ENCODE measurements around the gene CDC37L1.

The CDC37L1 gene

DNA sequence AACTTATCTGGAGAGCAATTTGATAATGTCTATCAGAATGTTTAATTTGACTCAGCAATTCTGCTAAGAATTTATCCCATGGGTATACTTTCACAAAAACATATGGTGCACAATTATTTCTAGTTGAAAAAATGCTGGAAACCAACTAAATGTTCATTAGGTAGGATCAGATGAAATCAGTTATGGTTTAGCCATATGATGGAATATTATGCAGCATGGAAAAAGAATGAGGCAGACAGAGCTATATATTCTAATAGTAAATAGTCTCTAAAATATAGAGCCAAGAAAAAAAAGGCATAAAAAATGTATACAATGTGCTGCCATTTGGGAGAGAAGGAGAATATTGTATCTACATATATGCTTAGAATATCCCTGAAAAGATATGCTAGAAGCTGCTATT lies 9.5 kb upstream of the CDC37L1 start:
- no peak for DNase-seq

GRCh38 chr9:4670591-4670990 lies 8.8 kb upstream of the CDC37L1 start:
- DNase-seq = no peak

DNA sequence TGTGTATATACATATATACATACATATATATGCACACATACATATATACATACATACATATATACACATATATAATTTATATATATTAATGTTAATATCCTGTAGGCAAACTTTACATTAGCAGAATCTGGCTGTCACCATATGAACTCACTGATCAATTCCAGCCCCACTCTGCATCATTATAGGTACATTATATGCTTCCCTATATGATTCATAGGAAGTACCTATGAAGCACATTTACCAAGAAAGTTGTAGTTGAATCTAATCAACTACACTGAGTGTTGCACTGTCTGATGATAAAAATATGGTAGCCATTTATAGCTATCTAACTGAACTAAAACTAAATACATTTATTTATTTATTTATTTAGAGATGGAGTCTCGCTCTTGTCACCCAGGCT lies 7.6 kb upstream of the CDC37L1 start:
- no peak for DNase-seq

GRCh38 chr9:4674783-4675182 lies 4.6 kb upstream of the CDC37L1 start:
- DNase-seq = no peak

DNA sequence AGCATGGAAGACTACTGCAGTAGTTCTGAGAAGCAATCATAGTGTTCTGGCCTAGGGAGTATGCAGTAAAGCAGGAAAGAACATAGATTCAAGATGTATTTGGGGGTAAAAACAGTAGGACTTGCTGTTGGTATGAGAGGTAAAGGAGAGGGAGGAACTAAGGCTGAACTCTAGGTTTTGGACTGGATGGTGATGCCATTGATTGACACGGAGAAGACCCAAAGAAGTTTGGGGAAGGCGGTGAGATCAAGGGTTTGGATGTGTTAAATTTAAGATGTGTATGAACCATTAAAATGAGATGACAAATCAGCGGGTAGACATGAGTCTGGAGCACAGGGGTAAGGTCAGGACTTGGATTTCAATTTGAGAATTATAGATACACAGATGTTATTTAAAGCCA lies 2.0 kb upstream of the CDC37L1 start:
- DNase-seq = no peak

DNA sequence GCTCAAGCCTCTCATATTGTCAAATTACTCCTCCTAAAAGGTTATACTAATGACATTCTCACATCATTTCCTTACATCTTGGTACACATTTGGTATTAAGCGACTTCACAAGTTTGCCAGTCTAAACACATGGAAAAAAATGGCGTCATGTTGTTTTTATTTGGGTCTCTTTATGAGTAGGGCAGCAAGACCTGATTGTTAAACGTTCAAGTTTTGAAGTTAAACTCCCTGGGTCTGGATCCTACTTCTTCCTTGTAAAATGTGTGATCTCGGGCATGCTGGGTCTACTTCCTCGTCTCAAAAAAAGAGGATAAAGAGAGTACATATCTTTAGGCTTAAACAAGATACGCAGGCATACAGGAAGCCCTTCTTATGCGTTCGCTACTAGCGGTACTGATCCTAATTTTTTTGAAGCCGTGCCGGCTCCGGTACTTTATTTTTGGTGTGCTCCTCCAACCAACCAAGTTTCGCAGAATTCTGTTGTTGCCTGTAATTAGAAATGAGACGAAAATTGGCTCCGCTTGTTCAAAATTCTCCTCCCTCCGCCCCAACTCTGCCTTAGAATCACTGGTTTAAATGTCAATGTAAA lies 596 bp upstream of the CDC37L1 start:
- DNase-seq = no peak

DNA sequence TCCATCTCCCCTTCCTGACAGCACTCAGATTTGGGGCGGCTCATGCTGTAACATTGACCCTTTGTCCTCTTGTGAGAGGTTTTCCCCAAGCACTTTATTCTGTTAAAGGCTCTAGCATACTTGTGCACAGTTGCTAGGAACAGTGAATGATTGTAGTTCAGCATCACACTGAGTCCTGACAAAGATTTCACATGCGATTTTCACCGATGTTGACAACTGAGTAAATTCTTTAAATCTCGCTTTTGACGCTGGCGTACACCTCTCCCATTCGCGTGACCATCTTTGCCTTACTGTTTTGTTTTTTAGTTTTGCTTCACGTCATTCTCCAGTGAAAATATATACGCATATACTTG lies 780 bp downstream of the CDC37L1 start:
- DNase-seq = no peak

DNA sequence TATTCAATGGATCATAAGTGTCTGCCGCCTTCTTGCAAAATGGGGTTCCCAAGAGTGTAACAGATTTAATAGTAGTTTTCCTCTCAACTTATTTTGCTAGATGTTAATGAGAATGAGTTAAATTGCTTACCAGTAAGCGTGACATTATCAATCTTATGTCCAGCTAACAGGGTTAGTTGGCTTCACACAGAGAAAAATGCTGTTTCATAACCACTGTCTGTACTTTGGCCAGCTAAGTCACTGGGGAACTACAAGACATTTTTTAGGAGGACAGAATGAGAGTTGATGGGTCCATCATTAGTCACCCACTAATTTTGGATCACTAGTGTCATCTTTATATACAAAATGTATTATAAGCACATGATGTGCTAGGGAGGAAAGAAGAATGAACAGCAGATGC lies 1.4 kb downstream of the CDC37L1 start:
- DNase-seq = no peak

DNA sequence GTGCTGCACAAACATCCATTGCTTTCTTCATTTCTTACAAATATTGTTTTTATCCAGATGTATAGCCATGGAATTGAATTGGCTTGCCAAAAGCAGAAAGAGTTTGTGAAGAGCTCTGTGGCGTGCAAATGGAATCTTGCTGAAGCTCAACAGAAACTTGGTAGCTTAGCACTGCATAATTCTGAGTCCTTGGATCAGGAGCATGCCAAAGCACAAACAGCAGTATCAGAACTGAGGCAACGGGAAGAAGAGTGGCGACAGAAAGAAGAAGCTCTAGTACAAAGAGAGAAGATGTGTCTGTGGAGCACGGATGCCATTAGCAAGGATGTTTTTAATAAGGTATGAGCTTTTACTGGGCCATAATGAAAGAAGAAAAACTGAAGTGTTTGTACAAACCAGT lies 5.5 kb downstream of the CDC37L1 start:
- no peak for DNase-seq

GRCh38 chr9:4686112-4686511 lies 6.7 kb downstream of the CDC37L1 start:
- no peak for DNase-seq

DNA sequence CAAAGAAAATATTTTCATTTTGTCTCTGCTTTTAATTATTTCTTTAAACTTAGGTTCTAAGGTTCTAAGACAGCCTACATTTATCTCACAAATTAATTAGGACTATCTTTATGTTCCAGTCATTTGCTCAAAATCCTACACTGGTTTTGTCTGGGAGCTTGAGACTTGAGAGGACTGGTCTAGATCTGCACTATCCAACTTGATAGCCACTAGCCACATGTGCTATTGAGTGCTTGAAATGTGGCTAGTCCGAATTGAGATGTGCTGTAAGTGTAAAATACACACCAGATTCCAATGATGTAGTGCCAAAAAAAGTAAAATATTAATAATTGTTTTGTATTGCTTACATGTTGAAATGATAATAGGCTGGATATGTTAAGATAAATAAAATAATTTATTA lies 7.2 kb downstream of the CDC37L1 start:
- DNase-seq = no peak

- DNase-seq = no peak
Observed at GRCh38 chr9:4689021-4689420, 9.7 kb downstream of the CDC37L1 start.

GRCh38 chr9:4689687-4690104 lies 10.3 kb downstream of the CDC37L1 start:
- DNase-seq = no peak

DNA sequence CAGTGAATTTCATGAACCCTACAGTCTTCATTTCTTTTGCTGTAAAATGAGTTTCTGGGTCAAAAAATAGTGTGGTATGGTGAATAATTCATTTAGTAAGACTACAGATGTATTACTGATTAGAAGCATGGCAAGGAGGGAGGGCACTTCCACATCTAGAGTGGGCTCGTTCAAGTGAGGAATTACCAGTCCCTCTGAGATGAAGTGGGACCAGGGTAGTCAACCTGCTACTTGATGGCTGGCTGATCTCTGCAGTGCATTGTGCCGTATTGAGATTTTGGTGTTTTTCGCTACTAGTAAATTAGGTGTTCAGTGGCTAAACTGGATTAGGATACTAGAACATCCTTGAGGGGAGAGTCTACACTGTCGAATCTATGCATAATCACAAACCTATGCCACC lies 10.8 kb downstream of the CDC37L1 start:
- DNase-seq = no peak

DNA sequence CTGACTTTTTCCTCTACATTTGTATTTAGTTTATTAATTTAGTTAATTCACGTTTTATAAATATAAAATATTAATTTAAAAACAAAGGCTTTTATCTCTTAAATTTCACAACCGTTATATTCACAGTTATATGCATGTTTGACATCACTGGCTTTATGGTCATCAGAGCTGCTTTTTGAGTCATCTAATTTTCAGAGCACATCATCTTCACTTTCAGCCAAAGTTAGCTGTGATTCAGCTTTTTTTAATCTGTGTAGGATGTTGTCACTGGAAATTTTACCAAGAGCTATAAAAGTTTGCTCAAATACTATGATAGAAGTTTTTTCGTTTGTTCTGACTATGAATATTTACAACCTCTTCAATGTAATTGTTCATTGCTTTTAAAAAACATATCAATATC lies 12.4 kb downstream of the CDC37L1 start:
- no peak for DNase-seq

DNA sequence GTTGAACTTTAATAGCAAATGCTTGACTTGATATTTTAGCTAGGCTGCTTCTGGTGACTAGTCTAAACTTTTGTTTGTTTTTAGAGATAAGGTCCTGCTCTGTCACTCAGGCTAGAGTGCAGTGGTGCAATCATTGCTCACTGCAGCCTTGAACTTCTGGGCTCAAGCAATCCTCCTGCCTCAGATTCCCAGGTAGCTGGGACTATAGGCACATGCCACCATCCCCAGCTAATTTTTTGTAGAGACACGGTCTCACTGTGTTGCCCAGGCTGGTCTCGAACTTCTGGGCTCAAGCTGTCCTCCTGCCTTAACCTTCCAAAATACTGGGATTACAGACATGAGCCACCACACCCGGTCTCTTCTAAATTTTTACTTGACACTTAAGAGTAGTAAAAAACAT lies 20.7 kb downstream of the CDC37L1 start:
- no peak for DNase-seq

DNA sequence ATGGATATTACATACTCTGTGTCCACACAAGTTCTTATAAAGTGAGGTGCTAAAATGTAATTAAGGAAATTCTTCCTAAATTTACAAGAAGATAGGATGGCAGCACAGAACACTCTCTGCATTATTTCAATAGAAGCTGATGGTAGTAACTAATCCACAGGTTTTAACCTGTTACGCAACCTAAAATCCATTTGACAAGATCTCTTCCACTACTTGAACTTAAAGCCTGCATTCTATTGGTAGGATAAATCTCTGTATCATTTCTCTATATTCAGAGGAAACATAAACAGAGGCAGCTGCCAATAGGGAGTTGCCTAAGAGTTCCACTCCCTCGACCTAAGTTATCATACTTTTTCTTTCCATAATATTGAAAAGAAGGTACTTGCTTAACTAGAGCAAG lies 21.6 kb downstream of the CDC37L1 start:
- no peak for DNase-seq

DNA sequence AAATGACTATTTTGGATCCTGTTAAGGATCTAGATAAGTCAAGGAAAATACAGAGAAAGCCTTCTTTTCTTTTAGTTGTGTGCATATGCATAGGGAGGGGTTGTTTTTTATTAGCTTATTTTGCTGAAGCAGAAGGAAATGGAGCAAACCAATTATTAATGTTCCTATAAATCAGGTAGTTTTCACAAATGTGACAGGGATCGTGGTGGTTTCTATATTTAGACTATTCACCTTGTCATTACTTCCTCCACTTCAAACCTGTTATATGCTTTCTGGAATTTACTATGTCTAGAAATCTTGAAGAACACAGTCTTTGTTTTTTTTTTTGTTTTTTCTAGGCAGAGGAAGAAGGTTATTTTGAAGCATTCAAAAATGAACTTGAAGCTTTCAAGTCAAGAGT lies 22.2 kb downstream of the CDC37L1 start:
- no peak for DNase-seq

DNA sequence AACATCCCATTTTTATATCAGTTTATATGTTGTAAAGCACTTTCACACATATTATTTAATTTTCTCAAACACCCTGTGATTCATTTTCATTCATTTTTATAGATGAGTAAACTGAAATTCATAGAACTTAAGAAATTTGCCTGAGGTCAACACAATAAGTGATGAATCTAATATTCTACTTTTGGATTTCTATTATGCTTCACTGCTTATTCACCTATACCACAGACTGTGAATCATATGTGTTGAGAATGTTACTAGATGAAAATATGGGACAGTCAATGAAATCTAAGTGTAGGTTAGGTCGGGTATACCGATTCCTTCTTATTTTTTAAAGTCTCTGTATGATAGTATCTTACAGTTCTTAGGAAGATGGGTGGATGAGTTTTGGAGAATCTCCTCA lies 24.8 kb downstream of the CDC37L1 start:
- DNase-seq = no peak

DNA sequence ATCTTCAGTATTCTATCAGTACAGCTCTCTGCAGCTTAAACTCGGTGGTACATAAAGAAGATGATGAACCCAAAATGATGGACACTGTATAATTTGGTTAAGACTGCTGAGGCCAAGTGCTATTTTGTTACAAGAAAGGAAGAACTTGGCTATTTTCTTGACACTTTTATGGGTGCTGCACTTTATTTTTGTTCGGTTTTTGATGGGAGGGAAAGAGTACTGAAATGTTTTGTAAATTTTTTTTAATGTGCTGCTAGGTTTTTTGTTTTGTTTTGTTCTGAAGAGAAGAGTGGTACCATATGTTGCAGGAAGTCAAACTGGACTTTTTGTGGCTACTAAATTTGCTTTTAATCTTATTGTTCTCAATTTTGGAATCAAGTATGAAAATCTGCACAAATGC lies 26.7 kb downstream of the CDC37L1 start:
- DNase-seq = no peak

DNA sequence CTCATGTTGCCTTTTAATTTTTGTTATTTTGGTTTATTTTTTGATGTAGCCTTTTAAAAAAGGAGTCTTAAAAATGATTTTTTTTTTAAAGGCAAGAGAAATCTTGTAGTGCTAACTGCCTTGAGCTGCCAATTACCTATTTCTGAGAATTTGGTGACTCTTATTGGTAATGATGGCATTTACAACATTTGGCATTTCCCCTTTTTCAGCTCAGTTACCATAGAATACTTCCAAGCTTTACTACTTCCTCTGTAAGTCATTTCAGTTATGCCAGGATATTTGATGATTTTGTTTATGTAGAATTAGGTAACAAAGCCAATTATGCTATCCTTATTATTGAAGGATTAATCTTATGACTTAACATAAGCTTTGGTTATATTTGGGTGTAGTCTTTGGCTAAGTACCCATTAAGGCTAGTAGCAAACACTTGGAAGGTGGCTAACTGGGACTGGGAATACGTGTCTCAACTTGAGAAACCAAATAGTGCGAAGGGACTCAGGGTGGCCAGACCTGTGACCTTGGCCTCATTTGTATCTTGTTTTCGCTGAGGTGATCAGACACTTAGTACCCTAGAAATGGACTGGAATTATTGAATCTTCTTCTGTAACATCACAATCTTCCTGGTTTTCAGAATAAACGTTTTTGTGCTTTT lies 27.7 kb downstream of the CDC37L1 start:
- no peak for DNase-seq

DNA sequence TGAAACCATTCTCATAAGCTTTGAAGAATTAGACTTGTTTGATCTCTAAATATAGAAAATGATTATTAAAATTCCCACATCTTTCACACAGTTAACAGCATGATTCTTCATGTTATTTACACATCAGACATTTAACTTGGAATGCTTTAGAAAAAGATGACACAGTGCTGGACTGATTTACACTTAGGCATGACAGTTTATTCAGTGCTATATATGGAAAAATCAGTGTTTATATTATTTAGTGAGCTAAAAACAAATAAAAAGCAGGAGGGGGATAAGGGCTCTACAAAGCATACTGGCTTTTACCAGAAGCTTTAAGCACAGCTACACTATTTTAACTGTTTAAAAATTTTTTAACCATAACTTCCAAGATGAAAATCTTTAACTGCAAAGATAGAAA lies 30.0 kb downstream of the CDC37L1 start:
- no peak for DNase-seq

- no peak for DNase-seq
Observed at GRCh38 chr9:4713849-4714248, 34.5 kb downstream of the CDC37L1 start.

DNA sequence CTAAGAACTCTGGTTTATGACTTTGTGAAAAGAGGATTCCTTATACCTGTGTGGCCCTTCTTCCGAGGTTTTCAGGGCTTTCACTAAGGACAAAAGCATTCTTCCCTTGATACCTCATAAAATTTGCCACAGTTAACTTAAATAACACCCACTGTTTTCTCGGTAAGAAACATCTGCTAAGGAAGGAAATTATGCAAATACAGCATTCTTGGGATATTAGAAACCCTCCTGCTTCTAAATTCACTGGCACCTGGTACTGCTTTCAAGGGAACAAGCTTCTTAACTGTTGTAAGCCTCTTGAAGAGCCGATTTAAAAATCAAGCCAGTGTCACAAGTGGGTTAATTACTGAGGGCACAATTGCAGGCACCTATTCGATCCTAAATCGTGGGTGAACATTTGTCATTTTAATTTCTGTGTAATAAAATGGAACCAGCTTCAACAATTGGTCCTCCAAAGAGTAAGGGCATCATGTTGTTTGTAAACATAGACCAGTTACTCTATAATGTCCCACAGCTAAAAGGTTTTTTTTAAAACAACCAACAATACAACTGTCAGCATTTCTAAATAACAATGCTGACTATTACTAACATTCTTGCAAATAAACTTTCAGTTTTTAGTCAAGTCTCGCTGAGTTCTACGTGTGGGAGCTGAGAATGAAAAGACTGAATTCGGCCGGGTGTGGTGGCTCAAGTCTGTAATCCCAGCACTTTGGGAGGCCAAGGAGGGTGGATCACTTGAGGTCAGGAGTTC lies 35.1 kb downstream of the CDC37L1 start:
- DNase-seq = no peak

GRCh38 chr9:4716163-4716562 lies 36.8 kb downstream of the CDC37L1 start:
- DNase-seq = no peak

Data from NCI-H1930 (cell line).